GM12865 (cell line): ENCODE results near the gene EIF2AK3.

Source experiments
- DNase-seq: peaks from one replicate; pipeline ENCODE4 v3.0.0; 2010; ENCODE audit warnings: low read depth
- H3K4me3 ChIP-seq: 2 replicates; pipeline ENCODE4 v1.5.1; 2011; ENCODE audit warnings: mild to moderate bottlenecking, low read depth, low read length, control low read depth
- TF ChIP-seq, protein P1 (sequence below): IDR thresholded peaks from 2 replicates; pipeline ENCODE4 v1.5.1; 2011; ENCODE audit warnings: low read length, control low read depth, low read depth, inconsistent platforms; ENCODE audit not compliant: insufficient read depth; ENCODE audit errors: missing control alignments

EIF2AK3 gene

DNA sequence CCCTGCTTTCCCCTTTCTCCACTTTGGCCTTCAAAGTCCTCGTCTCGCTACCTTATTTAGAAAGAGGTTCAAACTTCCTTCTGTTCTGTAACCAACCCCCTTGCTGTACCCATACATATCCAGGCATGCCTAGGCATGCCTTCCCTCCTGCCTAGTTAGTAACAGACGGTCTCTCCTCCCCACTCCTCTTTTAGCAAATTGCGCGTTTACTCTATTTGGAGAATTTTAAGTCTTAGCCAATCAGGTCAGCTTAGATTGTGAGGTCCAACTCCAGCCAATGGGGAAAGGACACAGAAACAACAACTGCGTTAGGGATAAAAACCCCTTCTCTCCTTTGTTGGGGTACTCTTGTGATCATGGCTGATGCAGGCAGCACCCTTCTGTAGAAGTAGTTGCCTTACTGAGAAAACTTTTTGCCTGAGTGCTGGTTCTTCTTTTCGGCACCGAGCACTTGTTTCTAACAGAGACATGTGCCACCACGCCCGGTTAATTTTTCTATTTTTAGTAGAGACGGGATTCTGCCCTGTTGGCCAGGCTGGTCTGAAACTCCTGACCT lies 88.8 kb downstream of the EIF2AK3 start:
- no peak for DNase-seq
- no peak overlapping the region for H3K4me3 ChIP-seq
- TF ChIP-seq, protein P1, sequence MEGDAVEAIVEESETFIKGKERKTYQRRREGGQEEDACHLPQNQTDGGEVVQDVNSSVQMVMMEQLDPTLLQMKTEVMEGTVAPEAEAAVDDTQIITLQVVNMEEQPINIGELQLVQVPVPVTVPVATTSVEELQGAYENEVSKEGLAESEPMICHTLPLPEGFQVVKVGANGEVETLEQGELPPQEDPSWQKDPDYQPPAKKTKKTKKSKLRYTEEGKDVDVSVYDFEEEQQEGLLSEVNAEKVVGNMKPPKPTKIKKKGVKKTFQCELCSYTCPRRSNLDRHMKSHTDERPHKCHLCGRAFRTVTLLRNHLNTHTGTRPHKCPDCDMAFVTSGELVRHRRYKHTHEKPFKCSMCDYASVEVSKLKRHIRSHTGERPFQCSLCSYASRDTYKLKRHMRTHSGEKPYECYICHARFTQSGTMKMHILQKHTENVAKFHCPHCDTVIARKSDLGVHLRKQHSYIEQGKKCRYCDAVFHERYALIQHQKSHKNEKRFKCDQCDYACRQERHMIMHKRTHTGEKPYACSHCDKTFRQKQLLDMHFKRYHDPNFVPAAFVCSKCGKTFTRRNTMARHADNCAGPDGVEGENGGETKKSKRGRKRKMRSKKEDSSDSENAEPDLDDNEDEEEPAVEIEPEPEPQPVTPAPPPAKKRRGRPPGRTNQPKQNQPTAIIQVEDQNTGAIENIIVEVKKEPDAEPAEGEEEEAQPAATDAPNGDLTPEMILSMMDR = no peak

- TF ChIP-seq, protein P1 = no peak
- no peak for DNase-seq
- H3K4me3 ChIP-seq = no peak overlapping the region
Observed at GRCh38 chr2:88537640-88538039, 89.6 kb downstream of the EIF2AK3 start.

- TF ChIP-seq, protein P1 = no peak
- DNase-seq = no peak
- no peak overlapping the region for H3K4me3 ChIP-seq
Observed at GRCh38 chr2:88530081-88530480, 97.2 kb downstream of the EIF2AK3 start.

GRCh38 chr2:88521445-88522073 lies 105.7 kb downstream of the EIF2AK3 start:
- DNase-seq = no peak
- TF ChIP-seq, protein P1 = no peak
- no peak overlapping the region for H3K4me3 ChIP-seq

DNA sequence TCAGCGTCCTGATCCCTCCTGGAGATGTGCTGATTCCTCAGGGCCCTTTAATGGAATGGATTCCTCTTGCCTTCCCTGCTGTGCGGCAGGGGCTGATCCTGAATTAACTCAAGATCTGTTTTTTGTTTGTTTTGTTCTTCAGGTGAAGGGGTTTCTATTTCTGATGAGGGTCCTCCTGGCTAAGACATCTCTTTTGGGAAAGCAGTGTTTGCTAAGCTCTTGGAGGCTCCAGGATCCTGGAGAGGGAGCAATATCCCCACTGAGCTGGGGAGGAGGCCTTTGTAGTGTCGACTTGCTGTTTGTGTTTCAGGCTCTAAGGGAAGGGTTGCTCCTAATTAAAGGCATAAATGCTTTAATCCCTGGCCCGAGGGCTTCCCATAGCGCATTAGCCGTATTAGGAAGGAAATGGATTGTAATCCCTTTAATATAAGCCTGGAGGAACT lies 109.5 kb downstream of the EIF2AK3 start:
- H3K4me3 ChIP-seq = no peak overlapping the region
- TF ChIP-seq, protein P1 = no peak
- DNase-seq = no peak
